Stimulated activated CD4-positive, alpha-beta T cell treated with anti-CD3 and anti-CD28 coated beads, Interleukin-2, amount 100 ng/mL, for 48 hours (primary cell): Measurements from ENCODE around the gene CSTB.
"Not testable (repeated sequence)": the region's sequence is repeated elsewhere in the genome, so short reads cannot be mapped to it uniquely, and the experiment has no call there.

Experiments
- DNase-seq, 2 donors: peaks; one replicate each; pipeline ENCODE4 v3.0.0-alpha.2; 2020

Gene CSTB

GRCh38 chr21:43775795-43776430 is at the start of gene CSTB:
Gene CSTB (minus strand): TSS chr21:43776308. CDS start chr21:43776269, 39 bp downstream.
- peak; percentile 82 for DNase-seq

DNA sequence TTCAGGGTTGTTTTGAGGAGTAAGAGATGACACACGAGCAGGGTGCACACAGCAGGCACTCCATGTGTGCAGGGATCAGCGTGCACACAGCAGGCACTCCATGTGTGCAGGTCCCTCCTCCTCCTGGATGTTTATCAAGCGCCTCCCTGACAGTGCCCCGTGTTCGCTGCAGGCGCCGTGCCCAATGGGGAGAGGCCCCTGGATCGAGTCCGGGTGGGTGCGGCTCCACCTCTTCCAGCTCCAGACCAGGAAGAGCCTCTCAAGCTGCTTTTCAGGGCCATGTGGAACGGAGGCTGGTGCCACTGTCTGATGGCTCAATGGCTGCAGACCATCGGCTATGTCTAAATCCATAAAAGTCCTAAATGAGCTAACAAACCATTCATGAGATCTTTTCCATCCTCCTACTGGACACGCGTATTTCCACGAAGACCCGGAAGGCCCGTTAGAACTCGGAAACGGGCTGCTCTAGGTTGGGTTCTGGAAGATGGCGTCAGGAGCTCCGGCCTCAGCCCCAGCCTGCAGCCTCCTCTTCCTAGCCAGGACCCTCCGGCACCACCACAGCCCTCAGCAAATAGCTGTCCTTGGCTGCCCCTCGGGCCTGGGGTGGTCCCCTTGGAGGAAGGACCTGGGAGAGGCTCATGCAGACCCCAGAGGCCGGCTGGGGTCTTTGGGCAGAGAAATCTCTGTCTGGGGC is 49.3 kb upstream of the CSTB start:
- no peak for DNase-seq

- no peak for DNase-seq
Measured at GRCh38 chr21:43824333-43825241, 48.5 kb upstream of the CSTB start.

- DNase-seq, result not testable (repeated sequence)
Measured at GRCh38 chr21:43822741-43823140, 46.6 kb upstream of the CSTB start.

GRCh38 chr21:43822166-43822565 is 46.1 kb upstream of the CSTB start:
- not testable (repeated sequence) for DNase-seq

DNA sequence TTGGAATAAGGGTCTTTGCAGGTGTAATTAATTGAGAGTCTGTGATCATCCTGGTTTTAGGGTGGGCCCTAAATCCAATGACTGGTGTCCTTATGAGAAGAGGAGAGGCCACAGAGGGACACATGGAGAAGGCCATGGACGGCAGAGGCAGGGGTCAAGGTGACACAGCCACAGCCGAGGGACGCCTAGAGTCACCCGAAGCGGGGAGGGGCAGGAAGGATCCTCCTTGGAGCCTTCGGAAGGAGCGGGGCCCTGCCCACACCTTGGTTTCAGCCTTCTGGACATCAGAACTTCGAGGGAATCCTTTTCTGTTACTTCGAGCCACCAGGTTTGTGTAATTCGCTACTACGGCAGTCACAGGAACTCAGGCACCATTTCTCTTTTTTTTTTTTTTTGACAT is 44.4 kb upstream of the CSTB start:
- no peak for DNase-seq

DNA sequence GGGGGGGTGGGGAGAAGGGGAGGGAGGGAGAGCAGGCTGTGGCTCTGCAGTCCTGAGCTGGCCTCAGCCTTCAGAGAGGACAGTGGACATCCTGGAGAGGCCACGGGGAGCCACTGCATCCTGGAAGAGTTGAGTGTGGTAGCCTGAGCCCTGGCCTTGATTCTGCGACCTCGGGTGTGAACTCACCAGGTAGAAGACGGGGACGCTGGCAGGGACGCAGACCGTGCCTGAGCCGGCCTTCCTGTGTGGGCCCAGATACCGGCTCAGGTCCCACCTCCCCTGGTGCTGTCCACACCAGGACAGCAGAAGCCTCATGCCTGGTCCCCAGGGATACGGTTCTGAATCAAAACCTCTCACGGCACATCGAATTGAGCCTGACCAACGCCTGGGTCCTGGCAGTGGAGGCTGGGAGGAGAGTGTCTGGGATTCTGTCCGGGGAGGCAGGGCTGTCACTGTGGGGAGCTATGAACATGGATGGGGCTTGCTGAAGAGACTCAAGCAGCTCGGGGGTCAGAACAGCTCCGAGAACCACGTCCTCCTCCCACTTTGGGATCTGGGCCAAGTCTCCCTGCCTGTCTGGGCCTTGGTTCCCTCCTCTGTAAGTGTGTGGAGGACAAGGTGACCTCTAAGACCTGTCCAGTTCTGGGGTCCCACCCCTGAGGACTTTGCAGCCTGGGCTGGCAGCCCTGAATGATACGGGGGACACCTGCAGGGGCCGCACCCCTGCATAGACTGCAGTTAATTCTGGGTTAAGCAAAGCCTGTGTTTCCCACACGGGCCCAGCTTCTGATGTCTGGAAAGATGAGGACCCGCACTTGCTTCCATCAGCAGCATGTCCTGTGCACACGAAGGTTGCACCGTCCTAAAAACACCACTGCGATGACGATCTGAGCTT is 43.6 kb upstream of the CSTB start:
- no peak for DNase-seq

DNA sequence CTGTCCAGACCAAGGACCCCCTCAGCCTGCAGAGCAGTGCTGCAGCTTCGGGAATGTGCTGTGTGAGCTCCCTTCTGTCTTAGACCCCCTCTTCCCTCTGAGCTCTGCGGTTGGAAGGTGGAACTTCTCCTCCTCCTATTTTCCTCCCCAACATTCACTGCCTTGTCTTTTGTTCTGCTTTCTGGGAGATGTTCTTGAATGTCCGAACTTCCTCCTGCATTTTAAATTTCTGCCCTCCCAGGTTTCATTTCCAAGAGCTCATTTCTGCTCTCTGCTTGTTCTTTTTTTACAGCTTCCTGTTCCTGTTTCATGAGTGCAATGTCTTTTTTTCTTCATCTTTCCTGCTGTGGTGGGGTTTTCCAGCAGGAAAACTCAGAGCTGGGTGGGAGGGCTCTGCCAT is 42.6 kb upstream of the CSTB start:
- DNase-seq, result no peak

GRCh38 chr21:43817157-43818086 is 41.3 kb upstream of the CSTB start:
- DNase-seq, result no peak

GRCh38 chr21:43816611-43817071 is 40.5 kb upstream of the CSTB start:
- no peak for DNase-seq

- DNase-seq, result no peak
Measured at GRCh38 chr21:43815991-43816390, 39.9 kb upstream of the CSTB start.

DNA sequence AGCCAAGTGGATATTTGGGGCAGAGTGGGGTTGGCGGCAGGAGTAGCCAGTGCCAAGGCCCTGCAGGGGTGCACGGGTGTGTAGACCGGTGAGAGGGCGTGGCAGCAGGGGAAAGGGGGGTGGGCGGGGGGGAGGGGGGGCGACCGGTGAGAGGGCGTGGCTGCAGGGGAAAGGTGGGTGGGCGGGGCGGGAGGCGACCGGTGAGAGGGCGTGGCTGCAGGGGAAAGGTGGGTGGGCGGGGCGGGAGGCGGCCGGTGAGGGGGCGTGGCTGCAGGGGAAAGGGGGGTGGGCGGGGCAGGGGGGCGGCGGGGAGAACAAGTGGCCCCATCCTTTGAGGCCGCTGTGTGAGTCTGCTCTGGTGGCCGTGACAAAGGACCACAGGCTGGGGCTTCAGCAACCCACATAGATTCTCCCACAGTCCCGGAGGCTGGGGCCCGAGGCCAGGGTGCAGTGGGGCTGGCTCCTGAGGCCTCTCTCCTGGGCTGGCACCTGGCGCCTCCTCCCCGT is 39.1 kb upstream of the CSTB start:
- DNase-seq, result no peak

GRCh38 chr21:43814215-43815106 is 38.4 kb upstream of the CSTB start:
- no peak for DNase-seq

DNA sequence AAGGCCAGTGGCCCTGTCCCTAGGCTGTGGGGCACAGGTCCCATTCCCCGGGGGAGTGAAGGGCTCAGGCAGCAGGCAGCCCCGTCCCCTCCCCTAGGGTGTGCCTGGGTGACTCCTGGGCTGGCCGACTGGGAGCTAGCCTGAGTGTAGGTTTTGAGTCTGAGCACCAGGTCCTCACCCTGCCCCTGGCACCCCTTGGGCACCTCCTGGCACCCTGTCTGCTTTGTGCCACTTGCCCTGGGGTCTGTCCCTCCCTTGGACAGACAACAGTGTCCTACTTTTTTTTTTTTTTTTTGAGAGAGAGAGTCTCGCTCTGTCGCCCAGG is 37.5 kb upstream of the CSTB start:
- DNase-seq, result no peak

- no peak for DNase-seq
Measured at GRCh38 chr21:43812957-43813655, 37.0 kb upstream of the CSTB start.

DNA sequence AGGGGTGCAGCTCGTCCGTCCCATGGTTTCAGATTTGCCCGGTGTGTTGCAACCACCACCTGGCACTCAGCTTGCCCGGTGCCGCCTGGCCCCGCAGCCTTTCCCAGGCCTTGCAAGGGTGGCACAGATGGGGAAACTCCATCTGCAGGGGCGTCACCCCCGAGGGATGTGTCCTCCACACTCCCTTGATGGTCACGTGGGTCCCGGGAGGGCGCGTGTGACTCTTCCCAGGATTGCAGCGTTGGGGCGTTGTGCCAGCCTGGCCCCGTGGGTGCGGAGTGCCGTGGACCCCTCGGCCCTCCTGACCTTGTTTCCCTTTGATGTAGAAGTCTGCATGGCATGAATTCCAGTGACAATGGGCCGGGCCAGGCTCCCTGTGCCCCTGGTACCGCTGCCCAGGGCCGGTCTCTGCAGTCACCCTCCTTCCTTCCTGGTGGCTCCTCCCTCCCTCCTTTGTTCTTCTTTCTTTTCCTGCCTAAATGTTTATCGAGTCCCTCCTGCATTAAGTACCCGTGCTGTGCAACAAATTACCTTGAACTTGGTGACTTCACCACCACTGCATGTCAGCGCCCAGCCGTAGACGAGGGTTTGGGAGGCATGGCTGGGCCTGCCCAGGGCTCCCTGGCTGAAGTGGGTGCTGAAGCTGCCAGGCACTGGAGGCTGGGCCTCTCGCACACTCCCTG is 36.2 kb upstream of the CSTB start:
- DNase-seq, result no peak

DNA sequence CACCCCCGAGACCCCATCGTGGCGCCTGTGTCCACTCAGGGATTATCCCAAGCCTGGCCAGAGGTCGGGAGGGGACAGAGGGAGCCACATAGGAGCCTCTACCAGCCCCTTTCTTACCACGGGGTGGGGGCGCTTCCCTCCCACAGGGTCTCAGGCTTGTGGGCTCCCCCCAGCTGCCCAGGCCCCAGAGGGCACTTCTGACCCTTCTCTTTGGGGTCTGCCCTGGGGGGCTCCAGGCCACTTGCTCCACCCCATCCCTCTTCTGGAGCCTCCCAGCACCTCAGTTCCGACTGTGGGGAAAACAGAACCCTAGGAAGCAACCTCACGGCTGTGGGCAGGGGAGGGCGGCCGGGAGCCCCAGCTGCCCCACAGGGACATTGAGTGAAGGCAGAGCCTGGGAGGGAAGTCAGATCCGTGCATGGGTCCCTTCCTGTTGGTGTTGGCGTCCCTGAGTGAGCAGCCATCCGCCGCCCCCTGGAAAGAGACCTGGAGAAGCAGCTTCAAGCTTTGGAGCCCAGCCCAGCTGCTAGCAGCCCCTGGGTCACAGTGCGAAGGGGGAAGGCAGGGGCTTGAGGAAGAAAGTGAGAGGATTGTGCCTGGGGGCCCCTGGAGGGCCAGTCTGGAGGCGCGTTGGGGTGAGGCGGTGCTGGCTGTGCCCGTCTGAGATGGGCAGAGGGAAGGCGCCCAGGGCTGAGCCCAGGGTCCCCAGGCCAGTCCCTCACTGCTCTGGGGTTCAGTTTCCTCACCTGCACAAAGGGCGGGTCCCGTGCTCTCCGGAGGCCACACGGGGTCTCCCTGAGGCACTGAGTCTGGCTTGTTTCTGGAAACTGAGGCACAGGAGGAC is 35.4 kb upstream of the CSTB start:
- no peak for DNase-seq
